PC-3 (cell line): ENCODE measurements around the gene MRPL41.

Experiments used
- EZH2phosphoT487 ChIP-seq: fragments of 300-600 bp; sonication (generic); IDR thresholded peaks from 2 replicates; pipeline ENCODE4 v1.6.1; 2018; ENCODE audit warnings: mild to moderate bottlenecking, antibody characterized with exemption, low read length, borderline replicate concordance
- TF ChIP-seq, protein P1 (sequence below): fragments of 300-600 bp; sonication (generic); conservative IDR thresholded peaks from 2 replicates; pipeline ENCODE4 v1.5.1; 2017; ENCODE audit warnings: antibody characterized with exemption, low read depth, mild to moderate bottlenecking, low read length

DNA sequence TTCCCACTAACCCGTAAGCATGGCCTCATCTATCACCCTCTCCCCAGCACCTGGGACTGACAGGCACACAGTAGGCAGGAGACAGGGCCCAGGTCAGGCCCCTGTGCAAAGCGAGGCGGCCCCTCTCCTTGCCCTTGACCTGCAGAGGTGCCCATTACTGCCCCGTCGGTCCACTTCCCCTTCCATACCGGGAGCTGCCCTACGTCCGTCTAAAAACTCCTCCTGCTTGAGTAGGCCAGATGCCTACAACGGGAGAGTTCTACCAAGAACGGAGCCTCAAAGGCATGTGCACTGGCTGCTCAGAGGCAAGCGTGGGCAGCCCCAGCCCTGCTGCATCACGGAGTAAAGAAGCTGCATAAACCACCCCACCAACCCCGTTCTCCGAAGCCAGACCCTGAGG, 31.7 kb downstream of the MRPL41 start:
- TF ChIP-seq, protein P1, sequence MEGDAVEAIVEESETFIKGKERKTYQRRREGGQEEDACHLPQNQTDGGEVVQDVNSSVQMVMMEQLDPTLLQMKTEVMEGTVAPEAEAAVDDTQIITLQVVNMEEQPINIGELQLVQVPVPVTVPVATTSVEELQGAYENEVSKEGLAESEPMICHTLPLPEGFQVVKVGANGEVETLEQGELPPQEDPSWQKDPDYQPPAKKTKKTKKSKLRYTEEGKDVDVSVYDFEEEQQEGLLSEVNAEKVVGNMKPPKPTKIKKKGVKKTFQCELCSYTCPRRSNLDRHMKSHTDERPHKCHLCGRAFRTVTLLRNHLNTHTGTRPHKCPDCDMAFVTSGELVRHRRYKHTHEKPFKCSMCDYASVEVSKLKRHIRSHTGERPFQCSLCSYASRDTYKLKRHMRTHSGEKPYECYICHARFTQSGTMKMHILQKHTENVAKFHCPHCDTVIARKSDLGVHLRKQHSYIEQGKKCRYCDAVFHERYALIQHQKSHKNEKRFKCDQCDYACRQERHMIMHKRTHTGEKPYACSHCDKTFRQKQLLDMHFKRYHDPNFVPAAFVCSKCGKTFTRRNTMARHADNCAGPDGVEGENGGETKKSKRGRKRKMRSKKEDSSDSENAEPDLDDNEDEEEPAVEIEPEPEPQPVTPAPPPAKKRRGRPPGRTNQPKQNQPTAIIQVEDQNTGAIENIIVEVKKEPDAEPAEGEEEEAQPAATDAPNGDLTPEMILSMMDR, result no peak
- TF ChIP-seq EZH2phosphoT487, result no peak
